ENCODE data around the gene NT5M.

GRCh38 chr17:17309356-17309755 lies 6.2 kb downstream of the NT5M start:
- TF ChIP-seq POLR2AphosphoS5 (IDR thresholded peaks at IDR 0.05) (no peak), POLR2A (IDR thresholded peaks at IDR 0.05) (no peak), CTCF (IDR thresholded peaks at IDR 0.05) (no peak)

All from transverse colon (tissue), 4 donors.